Epithelial cell of esophagus (primary cell): ENCODE data around the gene ONECUT1.

ENCODE experiments used
- DNase-seq: peaks from one replicate; pipeline ENCODE4 v3.0.0; 2010; ENCODE audit warnings: low read depth
- H3K4me3 ChIP-seq: 2 replicates; pipeline ENCODE4 v1.5.1; 2011; ENCODE audit warnings: mild to moderate bottlenecking, low read length, control low read depth
- TF ChIP-seq, protein P1 (sequence below): IDR thresholded peaks from 2 replicates; pipeline ENCODE4 v1.5.1; 2011; ENCODE audit warnings: low read depth, mild to moderate bottlenecking, low read length, control low read depth, inconsistent platforms; ENCODE audit not compliant: insufficient read depth; ENCODE audit errors: missing control alignments

ONECUT1 gene

DNA sequence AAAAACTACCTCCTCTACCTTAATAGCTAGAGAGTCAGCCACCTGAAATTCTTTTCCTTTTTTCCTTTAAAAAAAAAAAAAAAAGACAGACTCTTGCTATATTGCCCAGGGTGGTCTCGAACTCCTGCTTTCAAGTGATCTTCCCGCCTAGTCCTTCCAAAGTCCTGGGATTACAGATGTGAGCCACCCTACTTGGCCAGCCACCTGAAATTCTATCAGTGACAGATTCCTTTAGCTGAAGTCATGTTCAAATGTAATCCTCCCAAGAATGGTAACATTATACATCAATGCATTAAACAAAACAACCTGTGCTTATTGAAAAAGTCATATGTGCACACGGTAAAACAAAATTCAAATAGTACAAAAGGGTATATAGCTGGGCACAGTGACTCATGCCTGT lies 59.1 kb downstream of the ONECUT1 start:
- no peak for DNase-seq
- TF ChIP-seq, protein P1, sequence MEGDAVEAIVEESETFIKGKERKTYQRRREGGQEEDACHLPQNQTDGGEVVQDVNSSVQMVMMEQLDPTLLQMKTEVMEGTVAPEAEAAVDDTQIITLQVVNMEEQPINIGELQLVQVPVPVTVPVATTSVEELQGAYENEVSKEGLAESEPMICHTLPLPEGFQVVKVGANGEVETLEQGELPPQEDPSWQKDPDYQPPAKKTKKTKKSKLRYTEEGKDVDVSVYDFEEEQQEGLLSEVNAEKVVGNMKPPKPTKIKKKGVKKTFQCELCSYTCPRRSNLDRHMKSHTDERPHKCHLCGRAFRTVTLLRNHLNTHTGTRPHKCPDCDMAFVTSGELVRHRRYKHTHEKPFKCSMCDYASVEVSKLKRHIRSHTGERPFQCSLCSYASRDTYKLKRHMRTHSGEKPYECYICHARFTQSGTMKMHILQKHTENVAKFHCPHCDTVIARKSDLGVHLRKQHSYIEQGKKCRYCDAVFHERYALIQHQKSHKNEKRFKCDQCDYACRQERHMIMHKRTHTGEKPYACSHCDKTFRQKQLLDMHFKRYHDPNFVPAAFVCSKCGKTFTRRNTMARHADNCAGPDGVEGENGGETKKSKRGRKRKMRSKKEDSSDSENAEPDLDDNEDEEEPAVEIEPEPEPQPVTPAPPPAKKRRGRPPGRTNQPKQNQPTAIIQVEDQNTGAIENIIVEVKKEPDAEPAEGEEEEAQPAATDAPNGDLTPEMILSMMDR: no peak
- no peak overlapping the region for H3K4me3 ChIP-seq

DNA sequence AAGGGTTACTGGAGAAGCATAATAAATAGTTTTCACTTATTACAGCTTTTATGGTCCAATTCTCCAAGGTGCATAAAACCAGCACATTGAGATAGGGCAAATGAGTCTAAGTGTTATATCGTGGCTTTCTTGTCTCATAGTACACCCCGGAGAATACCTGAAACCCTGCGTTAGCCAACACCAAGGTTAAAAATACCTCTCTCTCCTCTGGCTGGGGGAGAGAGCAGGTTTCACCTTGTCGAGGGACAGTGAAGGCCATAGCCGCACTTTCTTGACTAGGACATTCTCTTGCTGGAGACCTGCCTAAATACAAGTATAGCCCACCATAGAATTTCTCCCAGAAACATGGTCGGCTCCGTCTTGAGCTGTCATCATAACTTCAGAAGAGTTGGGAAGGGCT lies 59.5 kb downstream of the ONECUT1 start:
- DNase-seq: no peak
- no peak overlapping the region for H3K4me3 ChIP-seq
- TF ChIP-seq, protein P1: no peak

DNA sequence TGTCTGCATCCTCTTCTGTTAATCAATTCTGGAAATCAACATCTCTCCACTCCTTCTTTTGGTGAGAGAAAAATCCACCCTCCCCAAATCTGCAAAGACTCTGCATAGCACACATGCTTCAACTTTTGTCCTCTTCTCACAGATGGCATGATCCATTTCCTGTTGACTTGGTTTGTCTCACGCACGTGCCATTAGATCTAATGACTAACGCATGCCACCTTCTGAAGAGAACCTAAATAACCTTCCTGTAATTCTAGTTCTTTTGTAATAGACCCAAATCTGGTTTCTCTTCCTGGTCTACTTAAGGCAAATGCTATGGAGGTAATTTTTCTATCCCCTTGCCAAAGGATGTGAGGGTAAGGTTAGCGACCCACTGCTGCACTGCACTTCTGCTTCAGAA lies 60.0 kb downstream of the ONECUT1 start:
- TF ChIP-seq, protein P1: no peak
- H3K4me3 ChIP-seq: no peak overlapping the region
- peak; percentile 89 for DNase-seq

DNA sequence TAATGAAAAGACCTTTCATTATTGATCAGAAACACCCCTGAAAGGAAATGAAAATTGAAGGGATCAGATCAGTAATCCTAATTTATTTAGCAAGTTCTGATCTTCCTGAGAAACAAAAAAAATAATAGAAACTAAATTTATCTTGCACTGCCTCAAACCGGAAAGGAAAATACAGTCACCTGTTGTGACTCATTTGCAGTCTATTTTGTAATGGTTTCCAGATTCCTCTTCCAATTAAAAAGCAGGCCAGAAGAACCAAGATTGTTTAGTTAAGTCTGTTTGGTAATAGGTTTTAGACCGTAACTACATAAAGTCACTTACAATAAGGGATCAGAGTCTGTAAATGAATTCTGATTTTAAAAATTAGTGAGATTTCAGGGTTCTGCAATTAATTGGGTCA lies 61.2 kb downstream of the ONECUT1 start:
- DNase-seq: peak; percentile 81
- TF ChIP-seq, protein P1: no peak
- H3K4me3 ChIP-seq: no peak overlapping the region

DNA sequence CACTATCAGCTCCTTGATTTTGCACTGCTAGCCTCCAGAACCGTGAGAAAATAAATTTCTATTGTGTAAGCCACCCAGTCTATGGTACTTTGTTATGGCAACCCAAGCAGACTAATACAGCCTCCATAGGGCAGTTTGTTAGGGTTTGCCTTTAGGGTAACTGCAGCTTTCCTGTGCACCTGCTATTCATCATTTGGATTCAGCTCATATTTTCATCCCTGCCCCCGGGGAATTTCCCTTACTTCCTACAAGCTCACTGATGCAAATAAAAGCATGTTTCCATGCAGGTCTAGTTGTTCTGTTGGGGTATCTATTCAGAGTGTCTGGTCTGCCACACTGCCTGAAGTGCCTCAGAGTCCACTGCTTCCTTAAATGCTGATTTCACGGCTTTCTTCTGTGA lies 62.3 kb downstream of the ONECUT1 start:
- no peak for DNase-seq

DNA sequence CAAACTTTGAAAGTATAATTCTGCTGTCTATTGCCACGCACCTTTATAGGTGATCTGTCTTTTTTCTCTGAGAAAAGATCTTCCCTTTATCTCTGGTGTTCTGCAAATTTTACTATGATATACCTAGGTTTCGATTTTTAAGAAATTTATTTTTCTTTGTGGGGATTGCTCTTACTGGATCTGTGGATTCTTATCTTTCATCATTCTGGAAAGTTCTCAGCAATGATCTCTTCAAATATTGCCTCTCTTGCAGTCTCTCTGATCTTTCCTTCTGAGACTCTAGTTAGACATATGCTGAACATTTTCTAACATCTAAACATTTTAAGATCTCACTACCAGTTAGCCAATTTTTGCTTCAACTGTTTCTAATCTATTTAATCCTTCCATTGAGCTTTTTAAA lies 63.9 kb downstream of the ONECUT1 start:
- DNase-seq: no peak

More for the DNA sequence above, 62.3 kb downstream of the ONECUT1 start:
- H3K4me3 ChIP-seq: no peak overlapping the region
- TF ChIP-seq, protein P1: no peak

DNA sequence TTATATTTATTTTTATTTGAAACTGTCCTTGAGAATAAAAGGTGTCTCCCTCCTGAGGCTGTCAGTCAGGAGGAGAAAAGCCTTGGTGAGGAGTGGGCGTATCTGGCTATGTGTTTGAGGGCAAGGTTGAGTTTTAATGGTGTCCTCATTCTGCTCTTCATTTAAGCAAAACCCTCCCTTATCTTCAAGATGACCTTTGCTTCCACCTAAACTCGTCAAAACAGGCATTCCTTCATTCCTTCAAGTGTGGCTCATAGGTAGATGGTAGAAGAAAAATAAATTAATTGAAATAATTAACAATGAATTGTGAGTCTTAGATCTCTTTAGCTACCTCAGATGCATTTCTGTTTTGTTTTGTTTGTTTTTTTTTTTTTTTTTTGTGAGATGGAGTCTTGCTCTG lies 71.6 kb downstream of the ONECUT1 start:
- TF ChIP-seq, protein P1: no peak
- no peak overlapping the region for H3K4me3 ChIP-seq
- peak; percentile 43 for DNase-seq

More for the DNA sequence above, 63.9 kb downstream of the ONECUT1 start:
- H3K4me3 ChIP-seq: no peak overlapping the region
- TF ChIP-seq, protein P1: no peak
